ENCODE results near the gene TSPEAR. TPM values are rescaled to one million over a fixed set of nuclear protein-coding genes. Genes with fewer than 3 reads are reported as not detected.
"Not testable (repeated sequence)": the region's sequence is repeated elsewhere in the genome, so short reads cannot be mapped to it uniquely, and the experiment has no call there.

The TSPEAR gene
- total RNA-seq, 1 donor from 2014 or later = not detected

GRCh38 chr21:44701023-44701400 is 10.4 kb downstream of the TSPEAR start:
- peaks cover 17% of the 10 kb centered on the region for H3K4me1 Mint-ChIP-seq (ENCODE audit: low read depth, unreplicated experiment)
- H3K27me3 Mint-ChIP-seq (ENCODE audit: unreplicated experiment) = peaks cover 33% of the 10 kb centered on the region
- no peak overlapping the region for H3K27ac Mint-ChIP-seq (ENCODE audit: unreplicated experiment)
- no peak for TF ChIP-seq CTCF (IDR thresholded peaks at IDR 0.05; ENCODE audit: partially characterized antibody, unreplicated experiment)
- no peaks in the 10 kb centered on the region for H3K36me3 Mint-ChIP-seq (ENCODE audit: unreplicated experiment)
- H3K9me3 Mint-ChIP-seq (ENCODE audit: unreplicated experiment) = peaks cover 14% of the 10 kb centered on the region
- no peak overlapping the region for H3K4me3 Mint-ChIP-seq (ENCODE audit: unreplicated experiment)
- no peak for DNase-seq

GRCh38 chr21:44700101-44701022 is 11.0 kb downstream of the TSPEAR start:
- Mint-ChIP-seq H3K27ac (ENCODE audit: unreplicated experiment) (no peak overlapping the region), H3K9me3 (ENCODE audit: unreplicated experiment) (peaks cover 16% of the 10 kb centered on the region), H3K36me3 (ENCODE audit: unreplicated experiment) (no peaks in the 10 kb centered on the region), H3K27me3 (ENCODE audit: unreplicated experiment) (peaks cover 28% of the 10 kb centered on the region), H3K4me1 (ENCODE audit: low read depth, unreplicated experiment) (peaks cover 18% of the 10 kb centered on the region), H3K4me3 (ENCODE audit: unreplicated experiment) (no peak overlapping the region)
- no peak for TF ChIP-seq CTCF (IDR thresholded peaks at IDR 0.05; ENCODE audit: partially characterized antibody, unreplicated experiment)
- no peak for DNase-seq

- peaks cover 20% of the 10 kb centered on the region for H3K4me1 Mint-ChIP-seq (ENCODE audit: low read depth, unreplicated experiment)
- H3K4me3 Mint-ChIP-seq (ENCODE audit: unreplicated experiment) = no peak overlapping the region
- no peak overlapping the region for H3K27ac Mint-ChIP-seq (ENCODE audit: unreplicated experiment)
- TF ChIP-seq CTCF (IDR thresholded peaks at IDR 0.05; ENCODE audit: partially characterized antibody, unreplicated experiment) = no peak
- peaks cover 25% of the 10 kb centered on the region for H3K27me3 Mint-ChIP-seq (ENCODE audit: unreplicated experiment)
- DNase-seq = no peak
- peaks cover 16% of the 10 kb centered on the region for H3K9me3 Mint-ChIP-seq (ENCODE audit: unreplicated experiment)
- H3K36me3 Mint-ChIP-seq (ENCODE audit: unreplicated experiment) = no peaks in the 10 kb centered on the region
Measured at GRCh38 chr21:44699502-44700001, 11.8 kb downstream of the TSPEAR start.

- peaks cover 20% of the 10 kb centered on the region for H3K4me1 Mint-ChIP-seq (ENCODE audit: low read depth, unreplicated experiment)
- peaks cover 18% of the 10 kb centered on the region for H3K27me3 Mint-ChIP-seq (ENCODE audit: unreplicated experiment)
- H3K4me3 Mint-ChIP-seq (ENCODE audit: unreplicated experiment) = peak overlapping the region; percentile 30
- peaks cover 16% of the 10 kb centered on the region for H3K9me3 Mint-ChIP-seq (ENCODE audit: unreplicated experiment)
- TF ChIP-seq CTCF (IDR thresholded peaks at IDR 0.05; ENCODE audit: partially characterized antibody, unreplicated experiment) = no peak
- no peak for DNase-seq
- H3K27ac Mint-ChIP-seq (ENCODE audit: unreplicated experiment) = peak overlapping the region; percentile 62
- peaks cover 11% of the 10 kb centered on the region for H3K36me3 Mint-ChIP-seq (ENCODE audit: unreplicated experiment)
Measured at GRCh38 chr21:44697811-44698734, 13.3 kb downstream of the TSPEAR start.

GRCh38 chr21:44697172-44697810 is 14.1 kb downstream of the TSPEAR start, which contains the start of gene KRTAP10-12:
Gene KRTAP10-12 (plus strand): TSS chr21:44697172. CDS start chr21:44697202, 30 bp downstream.
- Mint-ChIP-seq H3K9me3 (ENCODE audit: unreplicated experiment) (peaks cover 19% of the 10 kb centered on the region), H3K4me3 (ENCODE audit: unreplicated experiment) (peak within 1 kb of the TSS; percentile 30), H3K27ac (ENCODE audit: unreplicated experiment) (peak within 1 kb of the TSS; percentile 62), H3K27me3 (ENCODE audit: unreplicated experiment) (peaks cover 17% of the 10 kb centered on the region), H3K4me1 (ENCODE audit: low read depth, unreplicated experiment) (peaks cover 20% of the 10 kb centered on the region), H3K36me3 (ENCODE audit: unreplicated experiment) (peaks cover 19% of the 10 kb centered on the region)
- not testable (repeated sequence) for DNase-seq
